ENCODE measurements around the gene LLCFC1.

GRCh38 chr7:142961595-142961972 lies 22.3 kb downstream of the LLCFC1 start:
- TF ChIP-seq CTCF (IDR thresholded peaks at IDR 0.05; ENCODE audit: low read depth, low read length) (no peak), EZH2phosphoT487 (IDR thresholded peaks at IDR 0.05; ENCODE audit: low read depth) (no peak)
